OCI-LY3 (cell line): Measurements from ENCODE around the gene AQP6.

Experiments
- EZH2phosphoT487 ChIP-seq: fragments of 200-600 bp; shearing (Covaris generic); IDR thresholded peaks from 2 replicates; pipeline ENCODE4 v1.6.1; 2018; ENCODE audit warnings: antibody characterized with exemption, mixed run types, low read depth
- TF ChIP-seq, protein P1 (sequence below): fragments of 200-600, 300-600 bp; sonication (generic); IDR thresholded peaks from 2 replicates; pipeline ENCODE4 v1.5.1; 2014; ENCODE audit warnings: antibody characterized with exemption, low read length, low read depth

DNA sequence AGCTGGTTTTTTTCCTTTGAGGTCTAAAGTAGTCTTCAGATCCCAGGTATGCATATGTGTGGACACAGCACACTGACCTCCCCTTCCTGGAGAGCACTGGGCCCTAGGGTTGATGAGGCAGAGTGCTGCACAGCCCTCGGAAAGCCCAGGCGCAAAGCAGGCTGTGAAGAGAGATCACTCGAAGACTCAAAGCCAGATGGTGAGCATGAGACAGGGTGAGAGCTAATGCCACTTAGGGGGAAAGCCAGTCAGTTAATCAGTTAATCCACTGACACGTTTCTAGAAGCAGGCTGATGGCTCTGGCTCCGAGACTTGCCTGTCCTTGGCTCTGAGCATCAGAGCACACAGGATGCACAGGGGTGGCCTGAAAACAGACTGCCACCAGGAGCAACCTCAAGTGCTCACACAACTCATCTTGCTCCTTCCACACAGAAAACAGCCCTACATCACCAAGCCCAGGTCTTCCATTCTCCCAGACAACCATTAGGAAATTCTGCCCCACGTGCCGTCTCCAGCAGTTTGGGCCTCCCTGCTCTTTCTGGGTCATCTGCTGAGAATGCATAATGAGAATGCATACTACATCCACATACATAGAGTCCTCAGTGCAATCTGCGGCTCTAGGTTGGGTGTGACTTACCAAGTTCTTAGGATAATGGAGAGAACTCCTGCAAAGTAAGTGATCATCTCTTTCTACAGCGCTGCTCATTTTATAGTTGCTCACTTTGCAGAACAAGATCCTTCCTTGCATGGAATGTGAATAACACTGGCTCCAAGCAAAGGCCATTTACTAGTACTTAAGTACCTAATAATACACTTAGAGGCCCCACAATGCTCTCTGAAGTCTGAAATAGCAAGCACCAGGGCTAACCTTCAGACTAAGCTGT, 12.0 kb downstream of the AQP6 start:
- TF ChIP-seq, protein P1, sequence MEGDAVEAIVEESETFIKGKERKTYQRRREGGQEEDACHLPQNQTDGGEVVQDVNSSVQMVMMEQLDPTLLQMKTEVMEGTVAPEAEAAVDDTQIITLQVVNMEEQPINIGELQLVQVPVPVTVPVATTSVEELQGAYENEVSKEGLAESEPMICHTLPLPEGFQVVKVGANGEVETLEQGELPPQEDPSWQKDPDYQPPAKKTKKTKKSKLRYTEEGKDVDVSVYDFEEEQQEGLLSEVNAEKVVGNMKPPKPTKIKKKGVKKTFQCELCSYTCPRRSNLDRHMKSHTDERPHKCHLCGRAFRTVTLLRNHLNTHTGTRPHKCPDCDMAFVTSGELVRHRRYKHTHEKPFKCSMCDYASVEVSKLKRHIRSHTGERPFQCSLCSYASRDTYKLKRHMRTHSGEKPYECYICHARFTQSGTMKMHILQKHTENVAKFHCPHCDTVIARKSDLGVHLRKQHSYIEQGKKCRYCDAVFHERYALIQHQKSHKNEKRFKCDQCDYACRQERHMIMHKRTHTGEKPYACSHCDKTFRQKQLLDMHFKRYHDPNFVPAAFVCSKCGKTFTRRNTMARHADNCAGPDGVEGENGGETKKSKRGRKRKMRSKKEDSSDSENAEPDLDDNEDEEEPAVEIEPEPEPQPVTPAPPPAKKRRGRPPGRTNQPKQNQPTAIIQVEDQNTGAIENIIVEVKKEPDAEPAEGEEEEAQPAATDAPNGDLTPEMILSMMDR: no peak
- no peak for TF ChIP-seq EZH2phosphoT487
